BLaER1 treated with 17β-estradiol and CSF1 and Interleukin-3, amounts not matched to agents 10 nM and 100 nM (cell line): ENCODE measurements around the gene MPC2.
"Not testable (repeated sequence)": the region's sequence is repeated elsewhere in the genome, so short reads cannot be mapped to it uniquely, and the experiment has no call there.

Experiments used
- H3K27ac ChIP-seq, 11 experiments: shearing (Covaris generic); formaldehyde crosslinking; 2 replicates each; pipeline ENCODE4 v1.8.1; 2022
- H3K27me3 ChIP-seq, 11 experiments: shearing (Covaris generic); formaldehyde crosslinking; 2 replicates each; pipeline ENCODE4 v1.8.1; 2022
- H3K36me3 ChIP-seq, 11 experiments: shearing (Covaris generic); formaldehyde crosslinking; 2 replicates each; pipeline ENCODE4 v1.8.1; 2022
- H3K4me1 ChIP-seq, 10 experiments: shearing (Covaris generic); formaldehyde crosslinking; 2 replicates each; pipeline ENCODE4 v1.8.1; 2022
- H3K4me2 ChIP-seq, 11 experiments: shearing (Covaris generic); formaldehyde crosslinking; 2 replicates each; pipeline ENCODE4 v1.8.1; 2022
- H3K4me3 ChIP-seq, 10 experiments: shearing (Covaris generic); formaldehyde crosslinking; 2 replicates each; pipeline ENCODE4 v1.8.1; 2022
- H3K9ac ChIP-seq, 11 experiments: shearing (Covaris generic); formaldehyde crosslinking; 2 replicates each; pipeline ENCODE4 v1.8.1; 2022
- H3K9me3 ChIP-seq, 11 experiments: shearing (Covaris generic); formaldehyde crosslinking; replicated peaks in 1 of 11; 2 replicates each; pipeline ENCODE4 v1.8.1; 2022
- H4K20me1 ChIP-seq, 11 experiments: shearing (Covaris generic); formaldehyde crosslinking; 2 replicates each; pipeline ENCODE4 v1.8.1; 2022
- Cebpa-rat ChIP-seq, 11 experiments: shearing (Covaris generic); IDR thresholded peaks; 2 replicates each; pipeline ENCODE4 v1.8.1; 2022

MPC2 gene

DNA sequence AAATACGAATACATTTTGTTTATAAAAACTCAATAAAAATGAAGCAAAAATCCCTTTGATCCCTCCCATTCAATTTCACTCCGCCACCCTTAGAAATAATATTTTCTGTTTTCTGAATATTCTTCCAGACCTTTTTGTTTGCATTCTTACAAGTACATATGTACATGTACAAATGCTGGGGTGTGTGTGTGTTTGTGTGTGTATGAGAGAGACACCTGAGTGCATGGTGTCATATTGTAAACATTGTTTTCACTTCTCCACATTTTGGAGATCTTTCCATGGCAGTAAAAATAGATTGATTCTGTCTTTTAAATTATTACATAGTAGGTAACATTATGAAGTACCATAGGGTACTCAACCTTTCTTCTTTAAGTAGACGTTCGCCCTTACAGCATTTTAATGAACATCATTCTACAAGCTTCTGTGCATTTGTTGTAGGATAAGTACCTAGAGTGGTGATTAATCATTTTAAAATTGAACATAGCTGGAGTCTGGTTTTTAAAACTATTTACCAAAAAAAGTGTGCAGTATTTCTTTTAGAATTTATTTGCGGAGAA is 1.3 kb upstream of the MPC2 start:
- Histone ChIP-seq H3K9ac (peak overlapping the region; percentile 84 to 97 (median 93); a peak in 17 of 22 replicates), H3K27ac (peak overlapping the region in 9 of 11 experiments; percentile 85 to 99 (median 95); a peak in 9 of 22 replicates), H3K4me3 (peak overlapping the region; percentile 83 to 100 (median 91); a peak in 19 of 20 replicates), H3K36me3 (peaks cover 6 to 19% (median 12%) of the 10 kb centered on the region in 11 experiments; a peak in 20 of 22 replicates), H3K4me1 (peaks cover 18 to 39% (median 29%) of the 10 kb centered on the region in 10 experiments), H3K27me3 (no peaks in the 10 kb centered on the region), H3K4me2 (peak overlapping the region; percentile 66 to 98 (median 83); a peak in 21 of 22 replicates), H3K9me3 (peaks cover under 1 to 14% (median 12%) of the 10 kb centered on the region in 11 experiments; a peak in 19 of 22 replicates), H4K20me1 (peaks cover 0 to 51% (median 0%) of the 10 kb centered on the region in 11 experiments; a peak in 8 of 22 replicates)
- TF ChIP-seq Cebpa-rat (IDR thresholded peaks at IDR 0.05) = no peak

DNA sequence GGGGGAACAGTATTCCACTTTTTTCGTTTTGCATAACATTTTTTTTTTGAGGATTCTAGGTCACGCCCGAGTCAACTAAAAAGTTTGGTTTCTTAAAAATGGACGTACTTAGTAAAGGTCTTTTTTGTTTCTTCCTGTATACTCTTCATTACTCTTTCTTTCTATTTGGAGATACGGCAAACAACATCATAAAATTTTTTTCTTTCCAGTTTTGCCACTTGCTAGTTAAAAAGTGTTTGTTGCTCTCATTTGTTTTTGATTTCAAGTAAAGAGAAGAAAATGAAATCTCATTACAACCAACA is 788 bp upstream of the MPC2 start:
- Histone ChIP-seq H3K36me3 (peaks cover 6 to 14% (median 8%) of the 10 kb centered on the region in 11 experiments; a peak in 19 of 22 replicates), H3K27me3 (no peaks in the 10 kb centered on the region), H3K4me2 (peak overlapping the region; percentile 66 to 98 (median 83)), H3K4me1 (peaks cover 18 to 40% (median 30%) of the 10 kb centered on the region in 10 experiments), H3K27ac (peak overlapping the region; percentile 85 to 99 (median 96)), H3K4me3 (peak overlapping the region; percentile 83 to 100 (median 91)), H4K20me1 (peaks cover 0 to 48% (median 0%) of the 10 kb centered on the region in 11 experiments; a peak in 8 of 22 replicates), H3K9ac (peak overlapping the region; percentile 84 to 97 (median 93)), H3K9me3 (peaks cover 0 to 9% (median 7%) of the 10 kb centered on the region in 11 experiments; a peak in 17 of 22 replicates)
- no peak for TF ChIP-seq Cebpa-rat (IDR thresholded peaks at IDR 0.05)

DNA sequence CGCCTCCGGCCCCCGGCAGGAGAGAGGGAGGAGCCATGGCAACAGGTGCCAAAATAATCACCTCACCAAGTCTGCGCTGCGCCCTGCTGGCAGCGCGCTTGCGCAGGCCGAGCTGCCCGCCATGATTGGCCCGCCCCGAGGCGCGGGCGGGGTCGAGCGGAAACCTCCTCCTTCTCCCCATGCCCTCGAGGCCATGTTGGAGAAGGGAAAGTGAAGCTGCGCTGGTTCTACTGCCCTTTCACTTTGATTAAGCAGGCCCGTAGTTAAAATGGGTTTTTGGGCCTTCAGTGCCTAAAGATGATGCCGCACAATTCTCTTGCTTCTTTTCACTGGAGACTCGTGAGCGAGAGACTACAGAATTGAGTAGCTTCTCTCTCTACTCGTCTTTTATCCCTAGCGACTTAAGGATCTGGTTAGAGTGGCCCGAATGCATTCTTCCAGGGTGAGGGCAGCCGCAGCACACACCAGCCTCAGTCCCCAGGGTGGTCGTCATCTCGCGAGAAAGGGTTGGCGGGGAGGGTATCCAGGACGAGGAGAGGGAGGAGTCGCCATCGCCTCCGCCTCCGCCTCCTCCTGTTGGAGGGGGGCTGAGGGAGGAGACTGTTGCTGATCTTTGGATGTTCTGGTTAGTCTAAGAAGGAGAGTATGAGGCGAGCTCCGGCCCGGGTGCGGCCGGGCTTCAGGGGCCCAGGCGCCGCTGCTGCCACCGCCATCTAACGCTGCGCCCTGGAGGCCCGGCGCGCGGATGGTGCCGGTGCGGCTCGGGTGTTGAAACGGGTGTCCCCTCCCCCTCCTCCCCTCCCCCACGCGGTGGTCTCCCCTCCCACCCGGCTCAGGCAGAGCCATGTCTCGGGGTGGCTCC is 573 bp downstream of the MPC2 start, which contains the start of gene DCAF6:
TSS of gene DCAF6 (plus strand) at position 616 of the 862 bp plus-strand sequence. CDS start at position 845, 229 bp downstream.
- peak in 10 of 11 experiments; percentile 37 to 87 (median 73); a peak in 16 of 22 replicates for TF ChIP-seq Cebpa-rat (IDR thresholded peaks at IDR 0.05)
- peak within 1 kb of the TSS; percentile 83 to 100 (median 91) for H3K4me3 ChIP-seq
- H3K27ac ChIP-seq = peak within 1 kb of the TSS; percentile 85 to 99 (median 96)
- peaks cover 0 to under 1% (median 0%) of the 10 kb centered on the region in 11 experiments; a peak in 2 of 22 replicates for H3K36me3 ChIP-seq
- H3K27me3 ChIP-seq = no peaks in the 10 kb centered on the region
- H3K4me2 ChIP-seq = peak within 1 kb of the TSS; percentile 83 to 98 (median 88)
- H3K4me1 ChIP-seq = peaks cover 18 to 40% (median 30%) of the 10 kb centered on the region in 10 experiments
- H3K9ac ChIP-seq = peak within 1 kb of the TSS; percentile 84 to 97 (median 93)
- H3K9me3 ChIP-seq = no peaks in the 10 kb centered on the region
- H4K20me1 ChIP-seq = peaks cover 0 to 35% (median 0%) of the 10 kb centered on the region in 11 experiments; a peak in 8 of 22 replicates

DNA sequence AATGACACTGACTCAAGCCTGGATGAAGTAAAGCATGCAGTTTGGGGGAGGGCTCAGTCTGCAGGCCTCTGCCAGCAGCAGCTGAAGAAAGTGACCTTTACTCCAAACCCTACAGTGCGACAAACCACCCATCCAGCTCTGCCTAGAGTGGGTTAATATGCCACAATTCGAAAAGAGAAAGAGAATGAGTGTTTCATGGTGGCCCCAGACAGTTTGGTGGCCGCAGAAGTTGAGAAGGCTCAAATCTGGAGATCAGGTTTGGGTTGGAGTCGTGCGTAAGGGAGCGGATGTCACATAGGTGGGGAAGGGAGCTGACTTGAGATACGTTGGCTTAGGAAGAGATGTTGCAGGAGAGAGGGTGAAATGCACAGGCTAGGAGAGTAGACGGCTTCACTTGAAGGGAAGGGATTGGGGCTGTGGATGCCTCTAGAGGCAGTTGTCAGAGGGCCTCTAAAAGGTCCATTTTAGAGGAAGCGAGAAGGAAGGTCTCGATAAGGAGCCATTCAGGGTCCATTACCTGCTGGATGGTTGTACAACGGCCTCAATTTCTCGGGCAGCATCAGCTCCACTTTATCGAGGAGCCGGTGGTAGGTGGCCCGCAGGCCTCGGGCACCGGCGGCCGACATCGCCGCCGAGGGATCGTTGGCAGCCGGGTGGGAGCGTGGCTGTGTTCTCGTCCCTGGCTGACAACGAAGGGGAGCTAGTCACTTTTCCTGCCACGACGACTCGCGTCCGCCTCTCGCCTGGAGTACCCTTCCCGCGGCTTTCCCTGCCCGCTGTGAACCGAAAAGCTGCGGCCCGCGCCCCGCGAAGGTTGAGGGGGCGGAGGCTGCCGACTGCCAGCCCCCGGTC is 1.4 kb downstream of the MPC2 start:
- H3K4me3 ChIP-seq = peak overlapping the region; percentile 83 to 100 (median 91)
- H3K36me3 ChIP-seq = no peaks in the 10 kb centered on the region
- H3K9me3 ChIP-seq = no peaks in the 10 kb centered on the region
- peak overlapping the region; percentile 85 to 99 (median 96) for H3K27ac ChIP-seq
- peak overlapping the region; percentile 83 to 98 (median 88) for H3K4me2 ChIP-seq
- peaks cover 18 to 40% (median 30%) of the 10 kb centered on the region in 10 experiments for H3K4me1 ChIP-seq
- H3K9ac ChIP-seq = peak overlapping the region; percentile 84 to 97 (median 93)
- H3K27me3 ChIP-seq = no peaks in the 10 kb centered on the region
- TF ChIP-seq Cebpa-rat (IDR thresholded peaks at IDR 0.05) = no peak
- H4K20me1 ChIP-seq = peaks cover 0 to 26% (median 0%) of the 10 kb centered on the region in 11 experiments; a peak in 8 of 22 replicates

DNA sequence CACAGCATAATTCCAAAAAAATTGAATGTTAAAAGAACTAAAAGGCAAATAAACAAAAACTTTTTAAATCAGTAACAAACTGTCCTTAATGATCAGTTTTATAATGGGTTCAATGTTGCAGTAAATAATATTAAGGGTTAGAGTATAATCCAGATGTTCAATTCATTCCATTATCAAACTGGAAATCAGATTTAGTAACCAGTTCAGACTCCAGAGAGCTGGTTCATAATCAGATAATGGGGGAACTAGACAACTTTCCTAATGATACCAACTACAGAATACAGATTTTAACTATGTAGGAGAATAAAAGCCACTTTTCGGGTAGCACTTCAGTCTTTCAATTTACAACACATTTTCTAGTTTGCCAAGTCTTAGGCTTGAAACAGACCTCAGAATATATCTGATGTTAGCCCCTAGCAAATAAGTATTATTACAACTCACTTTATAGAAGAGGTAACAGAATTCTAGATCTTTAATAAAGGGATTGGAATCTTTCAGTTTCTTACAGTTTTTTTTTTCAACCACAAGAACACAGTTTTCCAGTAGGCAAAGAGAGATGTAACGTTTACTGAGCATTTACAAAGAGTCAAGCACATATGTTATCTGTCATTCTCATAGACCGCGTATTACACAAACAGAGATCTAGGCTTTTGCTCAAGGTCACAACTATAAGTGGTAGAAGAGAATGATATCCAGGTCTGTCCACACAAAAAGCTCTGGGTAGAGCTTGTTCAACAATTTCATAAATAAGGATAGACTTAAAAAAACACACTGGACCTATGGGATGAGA is 2.3 kb downstream of the MPC2 start:
- TF ChIP-seq Cebpa-rat (IDR thresholded peaks at IDR 0.05) = no peak
- peak overlapping the region; percentile 85 to 99 (median 96); a peak in 20 of 22 replicates for H3K27ac ChIP-seq
- no peaks in the 10 kb centered on the region for H3K36me3 ChIP-seq
- peak overlapping the region; percentile 84 to 97 (median 93) for H3K9ac ChIP-seq
- H3K4me2 ChIP-seq = peak overlapping the region; percentile 83 to 98 (median 88)
- peak overlapping the region; percentile 83 to 100 (median 91) for H3K4me3 ChIP-seq
- H4K20me1 ChIP-seq = peaks cover 0 to 20% (median 0%) of the 10 kb centered on the region in 11 experiments; a peak in 8 of 22 replicates
- no peaks in the 10 kb centered on the region for H3K9me3 ChIP-seq
- H3K27me3 ChIP-seq = no peaks in the 10 kb centered on the region
- peaks cover 18 to 40% (median 30%) of the 10 kb centered on the region in 10 experiments for H3K4me1 ChIP-seq

DNA sequence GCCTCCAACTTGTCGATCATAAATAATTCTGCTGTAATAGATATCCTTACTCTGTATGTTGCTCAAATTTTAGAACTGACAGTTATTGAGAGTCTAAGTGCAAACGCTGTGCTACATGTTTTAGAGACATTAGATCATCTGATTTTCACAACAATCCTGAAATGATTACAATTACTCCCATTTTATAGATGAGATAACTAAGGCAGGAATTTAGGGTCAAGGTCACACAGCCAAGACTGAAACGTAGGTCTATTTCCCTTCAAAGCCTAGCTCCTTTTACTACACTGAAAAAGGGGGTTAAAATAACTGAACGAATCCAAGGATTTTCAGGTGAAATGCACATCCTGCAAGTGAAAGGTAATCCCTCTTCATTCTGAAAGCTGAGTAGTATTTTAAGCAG is 3.1 kb downstream of the MPC2 start:
- Histone ChIP-seq H3K4me3 (peak overlapping the region in 4 of 10 experiments; percentile 10 to 100 (median 90); a peak in 3 of 20 replicates), H4K20me1 (peaks cover 0 to 12% (median 0%) of the 10 kb centered on the region in 11 experiments; a peak in 7 of 22 replicates), H3K9me3 (no peaks in the 10 kb centered on the region), H3K36me3 (no peaks in the 10 kb centered on the region), H3K27me3 (no peaks in the 10 kb centered on the region), H3K4me1 (peaks cover 18 to 33% (median 28%) of the 10 kb centered on the region in 10 experiments), H3K27ac (no peak overlapping the region), H3K9ac (peak overlapping the region in 7 of 11 experiments; percentile 92 to 97 (median 94); a peak in 9 of 22 replicates), H3K4me2 (peak overlapping the region; percentile 83 to 98 (median 88))
- TF ChIP-seq Cebpa-rat (IDR thresholded peaks at IDR 0.05) = no peak

DNA sequence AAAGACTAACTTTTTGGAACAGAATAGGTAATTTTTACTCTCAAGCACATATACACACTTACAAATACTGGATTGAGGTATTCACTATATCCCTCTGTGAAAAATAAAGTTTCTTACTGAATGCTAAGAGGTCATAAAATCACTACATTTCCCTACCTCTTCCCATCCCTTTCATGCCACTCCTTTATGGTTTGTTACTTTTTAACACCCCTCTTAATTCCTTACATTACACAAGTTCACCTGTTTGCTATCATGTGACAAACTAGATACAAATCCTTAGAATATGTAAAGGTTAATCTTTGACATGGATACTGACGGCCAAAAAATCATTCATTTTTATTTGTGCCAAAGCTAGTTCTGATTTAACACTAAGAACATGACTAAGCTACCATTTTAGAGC is 7.1 kb downstream of the MPC2 start:
- no peaks in the 10 kb centered on the region for H3K9me3 ChIP-seq
- no peak overlapping the region for H3K9ac ChIP-seq
- no peaks in the 10 kb centered on the region; a peak in 2 of 22 replicates for H4K20me1 ChIP-seq
- peaks cover 11 to 25% (median 13%) of the 10 kb centered on the region in 10 experiments; a peak in 19 of 20 replicates for H3K4me1 ChIP-seq
- no peak overlapping the region for H3K27ac ChIP-seq
- no peaks in the 10 kb centered on the region for H3K36me3 ChIP-seq
- H3K4me2 ChIP-seq = no peak overlapping the region
- H3K4me3 ChIP-seq = no peak overlapping the region
- TF ChIP-seq Cebpa-rat (IDR thresholded peaks at IDR 0.05) = no peak
- no peaks in the 10 kb centered on the region for H3K27me3 ChIP-seq

DNA sequence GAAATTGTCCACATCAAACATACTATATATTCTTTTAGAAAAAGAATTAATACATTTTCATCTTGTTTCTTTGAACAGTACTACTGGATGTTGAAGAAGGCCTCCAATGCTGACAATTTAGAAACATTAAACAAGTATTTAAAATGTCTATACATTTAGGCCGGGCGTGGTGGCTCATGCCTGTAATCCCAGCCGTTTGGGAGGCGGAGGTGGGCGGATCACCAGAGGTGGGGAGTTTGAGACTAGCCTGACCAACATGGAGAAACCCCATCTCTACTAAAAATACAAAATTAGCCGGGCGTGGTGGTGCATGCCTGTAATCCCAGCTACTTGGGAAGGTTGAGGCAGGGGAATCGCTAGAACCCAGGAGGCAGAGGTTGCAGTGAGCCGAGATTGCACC is 8.0 kb downstream of the MPC2 start:
- not testable (repeated sequence) for H4K20me1 ChIP-seq, H3K36me3 ChIP-seq, H3K27me3 ChIP-seq, H3K9me3 ChIP-seq, H3K4me2 ChIP-seq, H3K9ac ChIP-seq, H3K4me3 ChIP-seq, H3K27ac ChIP-seq
- H3K4me1 ChIP-seq = peaks cover 3 to 18% (median 5%) of the 10 kb centered on the region in 10 experiments; a peak in 19 of 20 replicates
